Spleen (tissue), 11 donors: ENCODE results near the gene RGS1. TPM values are rescaled to one million over a fixed set of nuclear protein-coding genes. Genes with fewer than 3 reads are reported as not detected.

Experiments
- DNase-seq: peaks from one replicate; pipeline ENCODE4 v3.0.0-alpha.2; 2020
- H3K27ac ChIP-seq, 8 donors: fragments of 200-600 bp; sonication (generic) in 7 of 8; 1 replicate in 4 of 8; 2 replicates in 4 of 8; pipeline versions ENCODE4 v1.5.0 to v1.8.0; 2016 to 2021; ENCODE audit warnings: inconsistent platforms in 4 of 8, mild to moderate bottlenecking in 4 of 8, moderate library complexity in 1 of 8
- H3K27me3 ChIP-seq, 7 donors: fragments of 200-600 bp; sonication (generic) in 6 of 7; replicated peaks in 1 of 7; 1 replicate in 4 of 7; 2 replicates in 3 of 7; pipeline versions ENCODE4 v1.5.0 to v1.8.0; 2016 to 2021; ENCODE audit warnings: inconsistent platforms in 3 of 7, mild to moderate bottlenecking in 1 of 7
- H3K36me3 ChIP-seq, 6 donors: fragments of 200-600 bp; sonication (generic) in 5 of 6; 1 replicate in 4 of 6; 2 replicates in 2 of 6; pipeline versions ENCODE4 v1.5.0 to v1.8.0; 2016 to 2021; ENCODE audit warnings: inconsistent platforms in 2 of 6
- H3K4me1 ChIP-seq, 6 donors: fragments of 200-600 bp; sonication (generic) in 5 of 6; 1 replicate in 3 of 6; 2 replicates in 3 of 6; pipeline versions ENCODE4 v1.5.0 to v1.8.0; 2016 to 2021; ENCODE audit warnings: inconsistent platforms in 3 of 6
- H3K4me3 ChIP-seq, 8 donors: fragments of 200-600 bp; sonication (generic) in 7 of 8; 1 replicate in 4 of 8; 2 replicates in 4 of 8; pipeline versions ENCODE4 v1.5.0 to v1.8.0; 2016 to 2021; ENCODE audit warnings: inconsistent platforms in 4 of 8, mild to moderate bottlenecking in 4 of 8, moderate library complexity in 2 of 8
- H3K9me3 ChIP-seq, 8 donors: fragments of 200-600 bp; sonication (generic) in 7 of 8; 1 replicate in 4 of 8; 2 replicates in 4 of 8; pipeline versions ENCODE4 v1.5.0 to v1.8.0; 2016 to 2021; ENCODE audit warnings: inconsistent platforms in 4 of 8
- CTCF ChIP-seq, 11 experiments: fragments of 200-600 bp in 7 of 11; fragments of 450-650 bp in 4 of 11; sonication (generic) in 4 of 11; IDR thresholded peaks in 8 of 11; conservative IDR thresholded peaks in 3 of 11; 1 replicate in 7 of 11; 2 replicates in 4 of 11; pipeline versions ENCODE4 v1.4.0 to v1.8.0; 2016 to 2021; ENCODE audit warnings: antibody characterized with exemption in 11 of 11, inconsistent platforms in 4 of 11, mild to moderate bottlenecking in 1 of 11
- POLR2A ChIP-seq, 3 donors: fragments of 450-650 bp; IDR thresholded peaks; one replicate each; pipeline ENCODE4 v1.5.1; 2017; ENCODE audit warnings: antibody characterized with exemption in 3 of 3, mild to moderate bottlenecking in 1 of 3
- POLR2AphosphoS5 ChIP-seq, 3 donors: sonication (generic); formaldehyde crosslinking; IDR thresholded peaks; one replicate each; pipeline ENCODE4 v1.5.1; 2017; ENCODE audit warnings: antibody characterized with exemption in 3 of 3
- WGBS, 5 donors: extraction: QIAGEN DNeasy Blood & Tissue Kit in 3 of 5; methylation state at CpG; one replicate each; pipeline versions ENCODE4 v1.1.5 to v1.1.7; 2013 to 2018; 5-methylcytosine and 5-hydroxymethylcytosine counted together
- intact Hi-C: fragments of 100-400 bp; cut with DNase I; formaldehyde crosslinking; loops from one replicate; pipeline ENCODE4 v1.15.0; 2023; ENCODE audit warnings: low total_unique reads
- polyA plus RNA-seq, 3 donors: library from polyadenylated mRNA; stranded (reverse); fragments of 200-250 nt; gene quantifications; one replicate each; pipeline ENCODE4 v1.2.1, GENCODE V29; 2013
- total RNA-seq, 7 donors: library from RNA; depleted of rRNA in 3 of 7; stranded (reverse); fragments of >200 nt in 3 of 7; fragmentation: NEBNext Ultra II Directional in 4 of 7; extraction: Animal tissue kit (Norgen Biotek cat#: 25700) in 4 of 7; gene quantifications; one replicate each; pipeline versions ENCODE4 v1.1.0 to v1.2.1, GENCODE V29; 2016 to 2021
- donor health status: healthy with polysubstance abuse.
- donor health status: DM: no; HTN: no; CAD: no; lungs with moderate emphysema.
- donor health status: DM: no; HTN: no; CAD: no.
- donor health status: Bipolar disorder and iron deficiency.
- donor health status: healthy.
- donor health status: DM: no; HTN: no; CAD: no.
- donor health status: DM: yes; HTN: yes; CAD: no.

RGS1 gene
- total and polyA plus RNA-seq, 10 donors = 15.9 to 261 (median 68.2) TPM

- WGBS, 5 donors = 32 to 40% (median 39%) methylated on average over 3 of the region's 3 CpGs
- Histone ChIP-seq H3K4me3 (no peak overlapping the region), H3K4me1 (peaks cover 0 to 33% (median 18%) of the 10 kb centered on the region in 6 donors), H3K27me3 (no peaks in the 10 kb centered on the region), H3K36me3 (no peaks in the 10 kb centered on the region), H3K9me3 (no peaks in the 10 kb centered on the region), H3K27ac (no peak overlapping the region)
- no peak for TF ChIP-seq POLR2AphosphoS5 (IDR thresholded peaks at IDR 0.05)
- TF ChIP-seq CTCF (IDR thresholded peaks at IDR 0.05 in 8 of 11, conservative IDR thresholded peaks at IDR 0.05 in 3 of 11) = no peak
- no peak for TF ChIP-seq POLR2A (IDR thresholded peaks at IDR 0.05)
- intact Hi-C loops = no loop called here
- DNase-seq = no peak
Measured at GRCh38 chr1:192604979-192605620, 29.5 kb downstream of the RGS1 start.

- TF ChIP-seq POLR2A (IDR thresholded peaks at IDR 0.05) (no peak), POLR2AphosphoS5 (IDR thresholded peaks at IDR 0.05) (no peak), CTCF (IDR thresholded peaks at IDR 0.05 in 8 of 11, conservative IDR thresholded peaks at IDR 0.05 in 3 of 11) (no peak)
- WGBS, 5 donors = 45 to 83% (median 75%) methylated on average over 2 of the region's 2 CpGs
- Histone ChIP-seq H3K4me1 (peaks cover 0 to 29% (median 20%) of the 10 kb centered on the region in 6 donors), H3K9me3 (no peaks in the 10 kb centered on the region), H3K4me3 (peak overlapping the region in 1 of 8 donors; percentile 23), H3K36me3 (no peaks in the 10 kb centered on the region), H3K27ac (peak overlapping the region in 3 of 8 donors; percentile 46 to 52 (median 51)), H3K27me3 (no peaks in the 10 kb centered on the region)
- no peak for DNase-seq
- intact Hi-C loops = no loop called here
Measured at GRCh38 chr1:192608671-192609070, 33.1 kb downstream of the RGS1 start.

- H3K9me3 ChIP-seq = no peaks in the 10 kb centered on the region
- peaks cover 0 to 29% (median 20%) of the 10 kb centered on the region in 6 donors for H3K4me1 ChIP-seq
- intact Hi-C loops = loop anchor here (5.0 kb wide), 1 partner anchor 137 kb away; no protein-coding TSS in a partner anchor
- peak overlapping the region in 4 of 8 donors; percentile 16 to 52 (median 48) for H3K27ac ChIP-seq
- TF ChIP-seq CTCF (IDR thresholded peaks at IDR 0.05 in 8 of 11, conservative IDR thresholded peaks at IDR 0.05 in 3 of 11) = no peak
- peak in 2 of 3 donors; percentile 57 to 78 for TF ChIP-seq POLR2AphosphoS5 (IDR thresholded peaks at IDR 0.05)
- peak overlapping the region in 1 of 8 donors; percentile 23 for H3K4me3 ChIP-seq
- DNase-seq = peak; percentile 92
- WGBS, 5 donors = 39 to 52% (median 48%) methylated on average over 12 of the region's 12 CpGs
- H3K27me3 ChIP-seq = no peaks in the 10 kb centered on the region
- no peaks in the 10 kb centered on the region for H3K36me3 ChIP-seq
Measured at GRCh38 chr1:192609110-192610079, 33.8 kb downstream of the RGS1 start.
